HFFc6 (cell line): ENCODE measurements around the gene HIF1A. TPM values are rescaled to one million over a fixed set of nuclear protein-coding genes. Genes with fewer than 3 reads are reported as not detected.
"Not testable (repeated sequence)": the region's sequence is repeated elsewhere in the genome, so short reads cannot be mapped to it uniquely, and the experiment has no call there.

ENCODE experiments used
- DNase-seq: peaks from one replicate; pipeline ENCODE4 v3.0.0-alpha.2; 2018
- H3K27ac Mint-ChIP-seq: 2 replicates; pipeline ENCODE4 v1.8.0; 2020; ENCODE audit warnings: mild to moderate bottlenecking, mixed read lengths
- H3K27me3 Mint-ChIP-seq: 2 replicates; pipeline ENCODE4 v1.8.0; 2021; ENCODE audit warnings: mild to moderate bottlenecking, moderate library complexity, mixed read lengths; ENCODE audit not compliant: insufficient read depth
- H3K36me3 Mint-ChIP-seq: 2 replicates; pipeline ENCODE4 v1.8.0; 2021; ENCODE audit warnings: low read depth, mixed read lengths
- H3K4me1 Mint-ChIP-seq: 2 replicates; pipeline ENCODE4 v1.8.0; 2020; ENCODE audit warnings: low read depth, mixed read lengths
- H3K4me3 Mint-ChIP-seq: 2 replicates; pipeline ENCODE4 v1.8.0; 2020; ENCODE audit warnings: mild to moderate bottlenecking, moderate library complexity, mixed read lengths
- H3K9me3 Mint-ChIP-seq: 2 replicates; pipeline ENCODE4 v1.8.0; 2020; ENCODE audit warnings: mild to moderate bottlenecking, mixed read lengths
- CTCF ChIP-seq: fragments of 200-600 bp; sonication (generic); IDR thresholded peaks from 2 replicates; pipeline ENCODE4 v1.5.0; 2021; ENCODE audit warnings: antibody characterized with exemption, mild to moderate bottlenecking
- total RNA-seq, 6 experiments: library from RNA; stranded (reverse); fragmentation: NEBNext Ultra II Directional; extraction: Animal tissue kit (Norgen Biotek cat#: 25700); gene quantifications; 2 replicates in 1 of 6; 3 replicates in 5 of 6; pipeline ENCODE4 v1.2.3, GENCODE V29; 2021

HIF1A gene
- total RNA-seq, 6 experiments from 2014 or later, result 217 to 265 (median 233) TPM

DNA sequence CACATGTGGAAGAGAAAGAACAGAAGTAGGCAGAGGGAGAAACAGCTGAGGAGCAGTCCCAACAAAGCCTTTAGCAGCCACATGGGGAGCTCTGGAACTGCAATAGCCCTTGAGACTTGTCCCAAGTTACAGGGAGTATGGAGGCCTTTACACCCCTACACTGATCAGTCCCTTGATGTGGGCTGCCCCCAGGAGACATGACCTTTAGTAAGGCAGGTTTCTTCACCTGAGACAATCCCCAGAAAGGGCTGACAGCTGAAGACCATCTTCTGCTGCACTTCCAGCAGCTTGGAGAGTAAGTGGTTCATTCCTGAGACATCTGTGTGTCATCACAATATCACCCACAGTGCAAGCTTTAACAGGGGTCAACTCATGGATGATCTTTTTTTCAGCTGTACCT, 58.3 kb downstream of the HIF1A start:
- peaks cover 15% of the 10 kb centered on the region for H3K9me3 Mint-ChIP-seq
- peak overlapping the region; percentile 64 for H3K27ac Mint-ChIP-seq
- H3K27me3 Mint-ChIP-seq, result peaks cover 7% of the 10 kb centered on the region
- H3K4me3 Mint-ChIP-seq, result peak overlapping the region; percentile 22
- TF ChIP-seq CTCF, result 0 out of 2 replicates have a peak, but pooled peaks have one; percentile 19
- H3K4me1 Mint-ChIP-seq, result peaks cover 83% of the 10 kb centered on the region
- DNase-seq, result peak; percentile 24
- peaks cover 53% of the 10 kb centered on the region for H3K36me3 Mint-ChIP-seq

DNA sequence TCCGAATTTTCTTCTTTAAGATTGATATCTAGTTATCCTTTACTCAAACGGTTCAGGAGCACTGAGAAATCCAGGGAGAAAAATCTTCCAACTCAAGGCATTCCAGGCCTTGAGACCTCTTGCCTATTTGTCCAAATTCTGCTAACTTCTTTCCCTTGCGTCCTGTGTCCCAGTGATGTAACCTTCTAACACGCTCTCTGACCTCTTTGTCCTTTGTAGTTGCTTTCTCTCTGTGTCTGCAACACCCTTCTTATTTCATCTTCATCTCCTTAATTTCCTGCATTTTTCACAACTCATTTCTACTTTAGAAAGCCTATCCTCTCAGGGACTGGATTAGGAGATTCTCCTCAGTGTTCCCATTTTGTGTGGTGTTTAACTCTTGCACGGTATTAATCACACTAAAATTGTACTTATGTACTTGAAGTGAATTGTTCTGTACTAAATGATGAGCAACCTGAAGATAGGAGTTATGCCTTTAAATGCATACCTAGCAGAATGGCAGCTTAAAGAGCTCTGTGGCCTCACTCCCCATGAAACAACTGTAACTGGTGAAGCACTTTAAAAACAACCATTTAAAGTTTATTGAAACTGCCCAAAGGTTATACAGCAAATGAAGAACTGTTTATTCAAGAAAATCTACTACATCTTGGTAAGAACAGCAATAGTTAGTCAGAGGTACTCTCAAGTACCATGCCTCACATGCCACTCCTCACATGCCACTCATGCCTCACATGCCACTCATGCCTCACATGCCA, 59.5 kb downstream of the HIF1A start:
- H3K36me3 Mint-ChIP-seq, result peaks cover 45% of the 10 kb centered on the region
- H3K9me3 Mint-ChIP-seq, result peaks cover 15% of the 10 kb centered on the region
- peaks cover 7% of the 10 kb centered on the region for H3K27me3 Mint-ChIP-seq
- no peak for TF ChIP-seq CTCF
- peak; percentile 43 for DNase-seq
- H3K27ac Mint-ChIP-seq, result peak overlapping the region; percentile 64
- peak overlapping the region; percentile 9 for H3K4me3 Mint-ChIP-seq
- peaks cover 73% of the 10 kb centered on the region for H3K4me1 Mint-ChIP-seq

- H3K27ac Mint-ChIP-seq, result peak overlapping the region; percentile 52
- not testable (repeated sequence) for DNase-seq
Observed at GRCh38 chr14:61755382-61755742, 60.0 kb downstream of the HIF1A start.

DNA sequence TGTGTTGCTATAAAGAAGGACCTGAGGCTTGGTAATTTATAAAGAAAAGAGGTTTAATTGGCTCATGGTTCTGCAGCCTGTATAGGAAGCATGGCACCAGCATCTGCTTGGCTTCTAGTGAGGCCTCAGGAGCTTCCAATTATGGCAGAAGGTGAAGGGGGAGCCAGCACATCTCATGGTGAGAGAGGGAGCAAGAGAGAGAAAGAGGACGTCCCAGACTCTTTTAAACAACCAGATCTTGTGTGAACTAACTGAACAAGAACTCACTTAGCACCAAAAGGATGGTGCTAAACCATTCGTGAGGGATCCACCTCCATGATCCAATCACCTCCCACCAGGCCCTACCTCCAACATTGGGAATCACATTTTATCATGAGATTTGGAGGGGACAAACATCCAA, 60.8 kb downstream of the HIF1A start:
- no peak for TF ChIP-seq CTCF
- H3K27me3 Mint-ChIP-seq, result peaks cover 9% of the 10 kb centered on the region
- H3K4me3 Mint-ChIP-seq, result no peak overlapping the region
- H3K9me3 Mint-ChIP-seq, result peaks cover 15% of the 10 kb centered on the region
- no peak for DNase-seq
- H3K4me1 Mint-ChIP-seq, result peaks cover 60% of the 10 kb centered on the region
- H3K27ac Mint-ChIP-seq, result no peak overlapping the region
- peaks cover 34% of the 10 kb centered on the region for H3K36me3 Mint-ChIP-seq

More at GRCh38 chr14:61755382-61755742, 60.0 kb downstream of the HIF1A start:
- H3K27me3 Mint-ChIP-seq, H3K4me3 Mint-ChIP-seq: not testable (repeated sequence)
- Mint-ChIP-seq H3K36me3 (peaks cover 40% of the 10 kb centered on the region), H3K4me1 (peaks cover 67% of the 10 kb centered on the region), H3K9me3 (peaks cover 15% of the 10 kb centered on the region)

DNA sequence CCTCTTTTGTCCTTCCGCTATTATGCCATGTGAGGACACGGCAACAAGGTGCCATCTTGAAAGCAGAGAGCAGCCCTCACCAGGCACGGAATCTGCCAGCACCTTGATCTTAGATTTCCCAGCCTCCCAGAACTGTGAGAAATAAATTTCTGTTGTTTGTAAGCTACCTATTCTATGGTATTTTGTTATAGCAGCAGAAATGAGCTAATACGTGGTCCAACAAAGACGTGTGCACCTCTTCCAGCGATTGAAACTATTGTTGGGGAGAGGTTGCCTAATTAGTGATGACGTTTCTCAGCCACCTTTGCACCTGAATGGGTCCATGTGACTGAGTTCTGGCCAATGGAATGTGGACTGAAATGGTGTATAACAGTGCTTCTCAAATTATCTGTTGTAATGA, 64.6 kb downstream of the HIF1A start:
- TF ChIP-seq CTCF, result no peak
- Mint-ChIP-seq H3K4me1 (peaks cover 52% of the 10 kb centered on the region), H3K9me3 (peaks cover 6% of the 10 kb centered on the region), H3K27me3 (peaks cover 7% of the 10 kb centered on the region), H3K27ac (no peak overlapping the region), H3K4me3 (no peak overlapping the region), H3K36me3 (peaks cover 24% of the 10 kb centered on the region)
- no peak for DNase-seq

- peaks cover 53% of the 10 kb centered on the region for H3K4me1 Mint-ChIP-seq
- H3K27me3 Mint-ChIP-seq, result peaks cover 7% of the 10 kb centered on the region
- peaks cover 24% of the 10 kb centered on the region for H3K36me3 Mint-ChIP-seq
- H3K4me3 Mint-ChIP-seq, result peak overlapping the region; percentile 94
- DNase-seq, result no peak
- H3K9me3 Mint-ChIP-seq, result no peaks in the 10 kb centered on the region
- H3K27ac Mint-ChIP-seq, result peak overlapping the region; percentile 97
- TF ChIP-seq CTCF, result peak; percentile 47
Observed at GRCh38 chr14:61761557-61761956, 66.2 kb downstream of the HIF1A start.
